Activated CD4-positive, alpha-beta memory T cell treated with anti-CD3 and anti-CD28 coated beads, Interleukin-2, amount 10 ng/mL, durations not matched to agents 7 days and 5 days (primary cell): ENCODE measurements around the gene ACSL4. TPM values are rescaled to one million over a fixed set of nuclear protein-coding genes. Genes with fewer than 3 reads are reported as not detected.

Source experiments
- CTCF ChIA-PET: fragments of 350-600 bp; sonication (Branson Sonifier 250); formaldehyde crosslinking; loops from one replicate; lab custom pipeline; 2021; ENCODE audit warnings: antibody characterized with exemption, inconsistent platforms; lab: Charles Lee
- POLR2A ChIA-PET: fragments of 350-600 bp; sonication (Branson Sonifier 250); formaldehyde crosslinking; loops from one replicate; lab custom pipeline; 2021; ENCODE audit warnings: antibody characterized with exemption; lab: Charles Lee
- DNase-seq: peaks from one replicate; pipeline ENCODE4 v3.0.0-alpha.2; 2020
- H3K27ac Mint-ChIP-seq: one replicate; pipeline ENCODE4 v1.8.0; 2021; ENCODE audit warnings: mild to moderate bottlenecking, mixed read lengths
- H3K27me3 Mint-ChIP-seq: one replicate; pipeline ENCODE4 v1.8.0; 2021; ENCODE audit warnings: mixed read lengths
- H3K36me3 Mint-ChIP-seq: one replicate; pipeline ENCODE4 v1.8.0; 2021; ENCODE audit warnings: low read depth, mixed read lengths
- H3K4me1 Mint-ChIP-seq: one replicate; pipeline ENCODE4 v1.8.0; 2021; ENCODE audit warnings: mixed read lengths
- H3K4me3 Mint-ChIP-seq: one replicate; pipeline ENCODE4 v1.8.0; 2021; ENCODE audit warnings: mild to moderate bottlenecking, mixed read lengths
- H3K9me3 Mint-ChIP-seq: one replicate; pipeline ENCODE4 v1.8.0; 2021; ENCODE audit warnings: mixed read lengths
- total RNA-seq, 2 experiments: library from RNA; stranded (reverse); gene quantifications; one replicate each; pipeline ENCODE4 v1.2.3, GENCODE V29; 2021

Gene ACSL4
- total RNA-seq, 2 experiments from 2014 or later, result 62.1 to 64.9 TPM

- Mint-ChIP-seq H3K9me3 (no peaks in the 10 kb centered on the region), H3K27me3 (no peaks in the 10 kb centered on the region), H3K4me1 (peaks cover 18% of the 10 kb centered on the region), H3K36me3 (peaks cover 10% of the 10 kb centered on the region), H3K27ac (no peak overlapping the region), H3K4me3 (no peak overlapping the region)
- POLR2A ChIA-PET, result interaction anchor here (2.0 kb wide), 1 partner anchor 14 kb away, joined by 7 read pairs; the partner anchor contains the start of gene ACSL4
- DNase-seq, result no peak
- CTCF ChIA-PET, result interaction anchor here (1.6 kb wide), 1 partner anchor 138 kb away, joined by 7 read pairs; no protein-coding TSS in a partner anchor
Observed at GRCh38 chrX:109719264-109719663, 13.8 kb downstream of the ACSL4 start.

DNA sequence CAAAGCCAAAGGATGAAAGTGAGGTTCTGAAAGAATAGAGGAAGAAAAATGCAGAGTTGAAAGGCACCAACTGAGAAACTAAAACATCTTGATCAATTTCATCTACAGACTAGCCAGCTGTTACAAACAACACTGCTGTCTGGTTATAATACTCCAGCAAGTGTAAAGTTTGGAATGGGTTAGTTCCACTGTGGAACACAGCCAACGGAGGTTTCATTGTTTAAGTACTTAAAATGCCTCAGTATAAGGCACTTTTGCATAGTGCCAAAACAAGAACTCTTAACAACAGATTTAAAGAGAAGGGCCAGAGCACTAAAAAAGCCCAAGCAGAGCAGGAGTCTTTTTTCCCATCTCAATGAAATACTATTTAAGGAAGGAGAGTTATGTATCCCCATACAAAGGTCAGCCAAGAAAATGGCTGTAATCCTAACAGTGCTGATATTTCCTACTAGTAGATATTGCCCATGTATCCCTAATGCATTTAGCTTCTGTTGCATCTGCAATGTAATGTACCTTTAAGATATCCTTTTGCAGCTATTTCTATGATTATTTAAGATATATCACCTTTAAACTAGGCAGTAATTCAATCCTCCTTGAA is 16.5 kb downstream of the ACSL4 start:
- Mint-ChIP-seq H3K4me1 (peaks cover 23% of the 10 kb centered on the region), H3K27me3 (no peaks in the 10 kb centered on the region), H3K4me3 (no peak overlapping the region), H3K27ac (no peak overlapping the region), H3K9me3 (no peaks in the 10 kb centered on the region), H3K36me3 (peaks cover 13% of the 10 kb centered on the region)
- ChIA-PET CTCF (no interaction called here), POLR2A (no interaction called here)
- DNase-seq, result no peak

DNA sequence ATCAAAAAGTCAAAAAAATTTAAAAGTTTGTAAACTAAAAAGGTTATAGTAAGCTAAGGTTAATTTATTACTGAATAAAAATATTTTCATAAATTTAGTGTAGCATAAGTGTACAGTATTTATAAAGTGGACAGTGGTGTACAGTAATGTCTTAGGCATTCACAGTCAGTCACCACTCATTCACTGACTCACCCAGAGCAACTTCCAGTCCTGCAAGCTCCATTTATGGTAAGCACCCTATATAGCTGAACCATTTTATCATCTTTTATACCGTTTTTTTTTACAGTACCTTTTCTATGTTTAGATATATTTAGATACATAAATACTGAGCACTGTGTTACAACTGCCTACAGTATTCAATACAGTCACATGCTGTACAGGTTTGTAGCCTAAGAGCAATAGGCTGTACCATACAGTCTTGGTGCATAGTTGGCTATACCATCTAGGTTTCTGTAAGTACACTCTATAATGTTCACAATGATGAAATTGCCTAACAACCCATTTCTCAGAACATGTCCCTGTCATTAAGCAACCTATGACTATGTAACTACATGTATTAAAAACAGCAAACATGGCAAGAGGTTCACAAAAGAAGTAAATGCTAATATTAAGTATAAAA is 18.6 kb downstream of the ACSL4 start:
- ChIA-PET CTCF (interaction anchor here (1.6 to 3.4 kb wide), 4 partner anchors 29 to 432 kb away, joined by 4 to 67 read pairs (median 12); no protein-coding TSS in a partner anchor), POLR2A (no interaction called here)
- DNase-seq, result no peak
- H3K36me3 Mint-ChIP-seq, result peaks cover 13% of the 10 kb centered on the region
- H3K27me3 Mint-ChIP-seq, result no peaks in the 10 kb centered on the region
- H3K27ac Mint-ChIP-seq, result no peak overlapping the region
- H3K9me3 Mint-ChIP-seq, result no peaks in the 10 kb centered on the region
- peaks cover 25% of the 10 kb centered on the region for H3K4me1 Mint-ChIP-seq
- no peak overlapping the region for H3K4me3 Mint-ChIP-seq

- CTCF ChIA-PET, result no interaction called here
- Mint-ChIP-seq H3K36me3 (peaks cover 13% of the 10 kb centered on the region), H3K4me1 (peaks cover 51% of the 10 kb centered on the region), H3K27me3 (no peaks in the 10 kb centered on the region), H3K9me3 (no peaks in the 10 kb centered on the region), H3K27ac (peak overlapping the region; percentile 21), H3K4me3 (no peak overlapping the region)
- POLR2A ChIA-PET, result interaction anchor here (1.3 to 1.8 kb wide), 2 partner anchors 22 to 147 kb away, joined by 3 to 6 read pairs; partner anchors contain the start of gene ACSL4
- DNase-seq, result no peak
Observed at GRCh38 chrX:109710181-109710580, 22.9 kb downstream of the ACSL4 start.

GRCh38 chrX:109709129-109709631 is 23.9 kb downstream of the ACSL4 start:
- Mint-ChIP-seq H3K27me3 (no peaks in the 10 kb centered on the region), H3K9me3 (no peaks in the 10 kb centered on the region), H3K27ac (peak overlapping the region; percentile 77), H3K36me3 (peaks cover 16% of the 10 kb centered on the region), H3K4me3 (peak overlapping the region; percentile 36), H3K4me1 (peaks cover 60% of the 10 kb centered on the region)
- ChIA-PET CTCF (interaction anchor here (0.7 to 1.5 kb wide), 5 partner anchors 15 to 182 kb away, joined by 3 to 5 read pairs (median 3); no protein-coding TSS in a partner anchor), POLR2A (interaction anchor here (0.7 to 1.8 kb wide), 4 partner anchors 23 to 148 kb away, joined by 3 to 6 read pairs (median 3); partner anchors contain the start of gene ACSL4)
- no peak for DNase-seq

DNA sequence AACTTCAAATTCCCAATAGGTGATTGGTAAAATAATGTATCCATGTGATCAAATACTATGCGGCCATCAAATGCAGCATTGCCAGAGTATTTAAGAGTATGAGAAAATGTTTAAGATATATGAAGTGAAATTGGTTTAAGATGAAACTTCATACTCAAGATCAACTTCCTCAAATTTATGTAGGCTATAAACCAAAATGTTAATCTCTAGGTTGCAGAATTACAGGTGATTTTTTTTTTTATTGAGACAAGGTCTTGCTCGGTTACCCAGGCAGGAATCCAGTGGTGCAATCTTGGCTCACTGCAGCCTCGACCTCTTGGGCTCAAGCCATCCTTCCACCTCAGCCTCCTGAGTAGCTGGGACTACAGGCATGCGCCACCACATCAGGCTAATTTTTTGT is 25.3 kb downstream of the ACSL4 start:
- Mint-ChIP-seq H3K4me1 (peaks cover 52% of the 10 kb centered on the region), H3K36me3 (peaks cover 10% of the 10 kb centered on the region), H3K27me3 (no peaks in the 10 kb centered on the region), H3K4me3 (no peak overlapping the region), H3K27ac (no peak overlapping the region), H3K9me3 (no peaks in the 10 kb centered on the region)
- CTCF ChIA-PET, result interaction anchor here (1.5 kb wide), 1 partner anchor 149 kb away, joined by 5 read pairs; no protein-coding TSS in a partner anchor
- DNase-seq, result no peak
- POLR2A ChIA-PET, result no interaction called here

DNA sequence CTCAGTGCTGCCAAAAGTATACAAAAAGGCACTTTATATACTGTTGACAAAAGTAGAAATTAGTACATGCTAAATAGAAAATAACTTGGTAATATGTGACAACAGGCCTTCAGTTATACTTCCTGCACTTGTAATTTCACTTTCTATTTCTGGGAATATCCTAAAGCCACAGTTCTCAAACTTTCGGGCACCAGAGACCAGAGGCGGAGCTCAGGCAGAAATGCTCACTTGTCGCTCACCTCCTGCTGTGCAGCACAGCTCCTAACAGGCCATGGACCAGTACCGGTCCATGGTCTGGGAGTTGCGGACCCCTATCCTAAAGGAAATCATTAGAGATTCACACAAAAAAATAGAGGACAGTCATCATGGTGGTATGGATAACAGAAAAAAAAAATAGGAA is 25.7 kb downstream of the ACSL4 start:
- Mint-ChIP-seq H3K4me1 (peaks cover 51% of the 10 kb centered on the region), H3K36me3 (peaks cover 14% of the 10 kb centered on the region), H3K4me3 (no peak overlapping the region), H3K27ac (no peak overlapping the region), H3K9me3 (no peaks in the 10 kb centered on the region), H3K27me3 (no peaks in the 10 kb centered on the region)
- DNase-seq, result no peak
- ChIA-PET CTCF (interaction anchor here (1.5 kb wide), 1 partner anchor 150 kb away, joined by 3 read pairs; no protein-coding TSS in a partner anchor), POLR2A (no interaction called here)

GRCh38 chrX:109704563-109704962 is 28.5 kb downstream of the ACSL4 start:
- ChIA-PET POLR2A (no interaction called here), CTCF (interaction anchor here (1.4 to 1.5 kb wide), 2 partner anchors 8 to 12 kb away, joined by 3 read pairs; no protein-coding TSS in a partner anchor)
- H3K9me3 Mint-ChIP-seq, result no peaks in the 10 kb centered on the region
- no peak for DNase-seq
- H3K4me1 Mint-ChIP-seq, result peaks cover 44% of the 10 kb centered on the region
- H3K27me3 Mint-ChIP-seq, result no peaks in the 10 kb centered on the region
- H3K27ac Mint-ChIP-seq, result no peak overlapping the region
- no peak overlapping the region for H3K4me3 Mint-ChIP-seq
- peaks cover 15% of the 10 kb centered on the region for H3K36me3 Mint-ChIP-seq

DNA sequence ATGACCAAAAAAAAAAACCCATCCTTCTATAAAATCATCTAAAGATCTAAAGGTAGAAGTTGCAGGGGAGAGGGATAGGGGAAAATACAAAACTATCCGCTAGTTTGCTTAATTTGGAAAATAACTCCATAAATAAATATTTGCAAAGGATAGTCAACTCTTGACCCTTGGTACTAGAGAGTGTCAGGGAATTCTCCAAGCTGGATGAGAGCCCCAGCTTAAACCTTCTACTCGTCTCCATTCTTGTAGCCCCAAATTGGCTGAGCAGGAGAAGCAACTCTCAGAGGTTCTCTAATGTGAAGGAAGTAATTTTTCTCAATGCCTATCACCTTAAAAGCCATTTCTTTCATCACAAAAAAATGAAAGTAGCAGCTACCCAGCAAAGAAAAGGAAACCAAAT is 35.2 kb downstream of the ACSL4 start:
- peaks cover 21% of the 10 kb centered on the region for H3K4me1 Mint-ChIP-seq
- ChIA-PET CTCF (interaction anchor here (1.2 to 1.3 kb wide), 2 partner anchors 15 to 159 kb away, joined by 3 to 5 read pairs; no protein-coding TSS in a partner anchor), POLR2A (no interaction called here)
- no peak overlapping the region for H3K4me3 Mint-ChIP-seq
- peaks cover 15% of the 10 kb centered on the region for H3K36me3 Mint-ChIP-seq
- DNase-seq, result no peak
- H3K9me3 Mint-ChIP-seq, result no peaks in the 10 kb centered on the region
- H3K27ac Mint-ChIP-seq, result no peak overlapping the region
- no peaks in the 10 kb centered on the region for H3K27me3 Mint-ChIP-seq

GRCh38 chrX:109696146-109696740 is 36.8 kb downstream of the ACSL4 start:
- ChIA-PET CTCF (interaction anchor here (2.2 kb wide), 1 partner anchor 17 kb away, joined by 6 read pairs; no protein-coding TSS in a partner anchor), POLR2A (no interaction called here)
- H3K4me3 Mint-ChIP-seq, result no peak overlapping the region
- H3K36me3 Mint-ChIP-seq, result peaks cover 7% of the 10 kb centered on the region
- H3K9me3 Mint-ChIP-seq, result no peaks in the 10 kb centered on the region
- H3K27ac Mint-ChIP-seq, result no peak overlapping the region
- H3K4me1 Mint-ChIP-seq, result peaks cover 23% of the 10 kb centered on the region
- H3K27me3 Mint-ChIP-seq, result no peaks in the 10 kb centered on the region
- no peak for DNase-seq

GRCh38 chrX:109695637-109696036 is 37.4 kb downstream of the ACSL4 start:
- Mint-ChIP-seq H3K27ac (no peak overlapping the region), H3K4me3 (no peak overlapping the region), H3K27me3 (no peaks in the 10 kb centered on the region), H3K36me3 (peaks cover 7% of the 10 kb centered on the region), H3K9me3 (no peaks in the 10 kb centered on the region), H3K4me1 (peaks cover 23% of the 10 kb centered on the region)
- CTCF ChIA-PET, result interaction anchor here (2.2 kb wide), 1 partner anchor 17 kb away, joined by 6 read pairs; no protein-coding TSS in a partner anchor
- POLR2A ChIA-PET, result no interaction called here
- no peak for DNase-seq

- Mint-ChIP-seq H3K36me3 (peaks cover 16% of the 10 kb centered on the region), H3K27me3 (no peaks in the 10 kb centered on the region), H3K9me3 (no peaks in the 10 kb centered on the region), H3K4me1 (peaks cover 17% of the 10 kb centered on the region), H3K4me3 (no peak overlapping the region), H3K27ac (no peak overlapping the region)
- no peak for DNase-seq
- ChIA-PET CTCF (no interaction called here), POLR2A (interaction anchor here (1.4 kb wide), 1 partner anchor 9 kb away, joined by 3 read pairs; no protein-coding TSS in a partner anchor)
Observed at GRCh38 chrX:109691752-109692151, 41.3 kb downstream of the ACSL4 start.
